Natural killer cell (primary cell): Measurements from ENCODE around the gene SIGLEC8. TPM values are rescaled to one million over a fixed set of nuclear protein-coding genes. Genes with fewer than 3 reads are reported as not detected.
"Not testable (repeated sequence)": the region's sequence is repeated elsewhere in the genome, so short reads cannot be mapped to it uniquely, and the experiment has no call there.

Experiments used
- ATAC-seq, 3 donors: fragments of 150-1000 bp in 2 of 3; fragments of 200-7000 bp in 1 of 3; cut with Tn5 transposase; 1 replicate in 1 of 3; 2 replicates in 2 of 3; pipeline ENCODE4 v1.10.0; 2021; ENCODE audit warnings: mild to moderate bottlenecking in 2 of 3, moderate library complexity in 2 of 3
- DNase-seq, 2 donors: peaks; one replicate each; pipeline versions ENCODE4 v3.0.0 to v3.0.0-alpha.2; 2013 to 2021; ENCODE audit warnings: mixed read lengths in 1 of 2
- H3K27ac ChIP-seq: one replicate; pipeline ENCODE4 v1.5.1; 2013; ENCODE audit warnings: mild to moderate bottlenecking, low read length
- H3K27me3 ChIP-seq: one replicate; pipeline ENCODE4 v1.6.1; 2013; ENCODE audit warnings: low read length; ENCODE audit not compliant: control insufficient read depth, insufficient read depth
- H3K36me3 ChIP-seq: one replicate; pipeline ENCODE4 v1.6.1; 2013; ENCODE audit warnings: low read length; ENCODE audit not compliant: control insufficient read depth, insufficient read depth
- H3K4me1 ChIP-seq: one replicate; pipeline ENCODE4 v1.6.1; 2013; ENCODE audit warnings: low read length; ENCODE audit not compliant: control insufficient read depth, insufficient read depth
- H3K4me3 ChIP-seq: one replicate; pipeline ENCODE4 v1.5.1; 2013; ENCODE audit warnings: low read length
- H3K9me3 ChIP-seq: one replicate; pipeline ENCODE4 v1.6.1; 2013; ENCODE audit warnings: low read length; ENCODE audit not compliant: control insufficient read depth, insufficient read depth
- H3K27ac Mint-ChIP-seq, 2 donors: one replicate each; pipeline ENCODE4 v1.8.0; 2022; ENCODE audit warnings: mild to moderate bottlenecking in 2 of 2, mixed read lengths in 2 of 2, moderate library complexity in 1 of 2
- H3K27me3 Mint-ChIP-seq, 2 donors: one replicate each; pipeline ENCODE4 v1.8.0; 2022; ENCODE audit warnings: low read depth in 2 of 2, mixed read lengths in 2 of 2
- H3K36me3 Mint-ChIP-seq: one replicate; pipeline ENCODE4 v1.8.0; 2022; ENCODE audit warnings: mixed read lengths
- H3K4me1 Mint-ChIP-seq, 2 donors: one replicate each; pipeline ENCODE4 v1.8.0; 2022; ENCODE audit warnings: mixed read lengths in 2 of 2
- H3K4me3 Mint-ChIP-seq: one replicate; pipeline ENCODE4 v1.8.0; 2022; ENCODE audit warnings: mild to moderate bottlenecking, moderate library complexity, mixed read lengths
- H3K9me3 Mint-ChIP-seq, 2 donors: one replicate each; pipeline ENCODE4 v1.8.0; 2022; ENCODE audit warnings: mixed read lengths in 2 of 2
- WGBS: methylation state at CpG from one replicate; pipeline ENCODE4 v1.1.7; 2013; ENCODE audit warnings: missing lambda C conversion rate; ENCODE audit not compliant: insufficient coverage; 5-methylcytosine and 5-hydroxymethylcytosine counted together
- intact Hi-C: fragments of 100-400 bp; cut with micrococcal nuclease; formaldehyde crosslinking; loops from one replicate; pipeline ENCODE4 v1.14.2; 2022
- total RNA-seq, 4 donors: library from RNA; stranded (reverse); fragments of 120-200 nt in 1 of 4; gene quantifications; one replicate each; pipeline versions ENCODE4 v1.2.3 to v1.2.4, GENCODE V29; 2013 to 2022
- TF ChIP-seq, protein P1 (sequence below): fragments of 200-600 bp; IDR thresholded peaks from one replicate; pipeline ENCODE4 v1.8.0; 2022; ENCODE audit warnings: antibody characterized with exemption

Gene SIGLEC8
- total RNA-seq, 3 donors from 2014 or later (not counting 1 experiment from before 2014, with no cell fraction given) = not detected

DNA sequence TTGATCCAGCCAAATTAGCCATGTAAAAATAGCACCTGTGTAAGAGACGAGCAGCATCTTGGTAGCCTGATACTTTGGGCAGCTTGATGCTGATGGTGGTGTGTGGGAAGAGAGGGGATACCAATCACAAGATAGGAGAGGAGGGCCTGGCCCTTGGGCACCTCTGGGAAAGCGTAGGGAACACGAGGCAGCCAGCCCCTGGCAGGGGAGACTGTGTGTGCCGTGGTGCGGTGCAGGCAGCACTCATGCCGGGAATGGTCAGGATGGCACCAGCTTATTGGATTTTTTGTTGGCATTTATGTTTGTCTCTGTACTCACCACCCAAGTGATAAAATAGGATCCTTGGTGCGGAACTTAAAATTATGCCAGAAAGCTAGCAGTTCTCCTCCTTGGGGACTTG, 10.2 kb downstream of the SIGLEC8 start:
- peaks cover 5% of the 10 kb centered on the region for H3K9me3 ChIP-seq
- H3K27ac Mint-ChIP-seq = peak overlapping the region; percentile 14 to 68
- H3K4me1 Mint-ChIP-seq = peaks cover 11 to 12% of the 10 kb centered on the region in 2 donors
- WGBS = 86% methylated on average over 7 of the region's 7 CpGs
- peaks cover 0 to 4% of the 10 kb centered on the region in 2 donors for H3K27me3 Mint-ChIP-seq
- no peak overlapping the region for H3K4me3 Mint-ChIP-seq
- no peaks in the 10 kb centered on the region for H3K36me3 ChIP-seq
- H3K4me3 ChIP-seq = no peak overlapping the region
- DNase-seq = no peak
- no peaks in the 10 kb centered on the region for H3K9me3 Mint-ChIP-seq
- no peak for ATAC-seq
- H3K27ac ChIP-seq = no peak overlapping the region
- intact Hi-C loops = no loop called here
- TF ChIP-seq, protein P1, sequence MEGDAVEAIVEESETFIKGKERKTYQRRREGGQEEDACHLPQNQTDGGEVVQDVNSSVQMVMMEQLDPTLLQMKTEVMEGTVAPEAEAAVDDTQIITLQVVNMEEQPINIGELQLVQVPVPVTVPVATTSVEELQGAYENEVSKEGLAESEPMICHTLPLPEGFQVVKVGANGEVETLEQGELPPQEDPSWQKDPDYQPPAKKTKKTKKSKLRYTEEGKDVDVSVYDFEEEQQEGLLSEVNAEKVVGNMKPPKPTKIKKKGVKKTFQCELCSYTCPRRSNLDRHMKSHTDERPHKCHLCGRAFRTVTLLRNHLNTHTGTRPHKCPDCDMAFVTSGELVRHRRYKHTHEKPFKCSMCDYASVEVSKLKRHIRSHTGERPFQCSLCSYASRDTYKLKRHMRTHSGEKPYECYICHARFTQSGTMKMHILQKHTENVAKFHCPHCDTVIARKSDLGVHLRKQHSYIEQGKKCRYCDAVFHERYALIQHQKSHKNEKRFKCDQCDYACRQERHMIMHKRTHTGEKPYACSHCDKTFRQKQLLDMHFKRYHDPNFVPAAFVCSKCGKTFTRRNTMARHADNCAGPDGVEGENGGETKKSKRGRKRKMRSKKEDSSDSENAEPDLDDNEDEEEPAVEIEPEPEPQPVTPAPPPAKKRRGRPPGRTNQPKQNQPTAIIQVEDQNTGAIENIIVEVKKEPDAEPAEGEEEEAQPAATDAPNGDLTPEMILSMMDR = no peak
- H3K4me1 ChIP-seq = peaks cover 11% of the 10 kb centered on the region
- peaks cover 2% of the 10 kb centered on the region for H3K27me3 ChIP-seq
- no peaks in the 10 kb centered on the region for H3K36me3 Mint-ChIP-seq

DNA sequence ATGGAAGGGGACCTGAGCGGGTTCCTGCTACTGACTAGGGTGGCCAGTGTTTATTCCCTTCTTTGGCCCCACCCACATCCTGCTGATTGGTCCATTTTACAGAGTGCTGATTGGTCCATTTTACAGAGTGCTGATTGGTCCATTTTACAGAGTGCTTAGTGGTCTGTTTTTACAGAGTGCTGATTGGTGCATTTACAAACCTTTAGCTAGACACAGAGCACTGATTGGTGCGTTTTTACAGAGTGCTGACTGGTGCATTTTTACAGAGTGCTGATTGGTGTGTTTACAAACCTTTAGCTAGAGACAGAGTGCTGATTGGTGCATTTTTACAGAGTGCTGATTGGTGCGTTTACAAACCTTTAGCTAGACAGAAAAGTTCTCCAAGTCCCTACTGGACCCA, 10.7 kb downstream of the SIGLEC8 start:
- H3K27ac ChIP-seq, intact Hi-C loops, H3K4me3 ChIP-seq, H3K27me3 ChIP-seq, H3K27me3 Mint-ChIP-seq, H3K36me3 Mint-ChIP-seq, H3K9me3 ChIP-seq, H3K36me3 ChIP-seq, DNase-seq, ATAC-seq, H3K9me3 Mint-ChIP-seq, H3K27ac Mint-ChIP-seq, H3K4me3 Mint-ChIP-seq: not testable (repeated sequence)
- 96% methylated on average over 3 of the region's 3 CpGs for WGBS
- peaks cover 13% of the 10 kb centered on the region for H3K4me1 ChIP-seq
- peaks cover 13 to 15% of the 10 kb centered on the region in 2 donors for H3K4me1 Mint-ChIP-seq

DNA sequence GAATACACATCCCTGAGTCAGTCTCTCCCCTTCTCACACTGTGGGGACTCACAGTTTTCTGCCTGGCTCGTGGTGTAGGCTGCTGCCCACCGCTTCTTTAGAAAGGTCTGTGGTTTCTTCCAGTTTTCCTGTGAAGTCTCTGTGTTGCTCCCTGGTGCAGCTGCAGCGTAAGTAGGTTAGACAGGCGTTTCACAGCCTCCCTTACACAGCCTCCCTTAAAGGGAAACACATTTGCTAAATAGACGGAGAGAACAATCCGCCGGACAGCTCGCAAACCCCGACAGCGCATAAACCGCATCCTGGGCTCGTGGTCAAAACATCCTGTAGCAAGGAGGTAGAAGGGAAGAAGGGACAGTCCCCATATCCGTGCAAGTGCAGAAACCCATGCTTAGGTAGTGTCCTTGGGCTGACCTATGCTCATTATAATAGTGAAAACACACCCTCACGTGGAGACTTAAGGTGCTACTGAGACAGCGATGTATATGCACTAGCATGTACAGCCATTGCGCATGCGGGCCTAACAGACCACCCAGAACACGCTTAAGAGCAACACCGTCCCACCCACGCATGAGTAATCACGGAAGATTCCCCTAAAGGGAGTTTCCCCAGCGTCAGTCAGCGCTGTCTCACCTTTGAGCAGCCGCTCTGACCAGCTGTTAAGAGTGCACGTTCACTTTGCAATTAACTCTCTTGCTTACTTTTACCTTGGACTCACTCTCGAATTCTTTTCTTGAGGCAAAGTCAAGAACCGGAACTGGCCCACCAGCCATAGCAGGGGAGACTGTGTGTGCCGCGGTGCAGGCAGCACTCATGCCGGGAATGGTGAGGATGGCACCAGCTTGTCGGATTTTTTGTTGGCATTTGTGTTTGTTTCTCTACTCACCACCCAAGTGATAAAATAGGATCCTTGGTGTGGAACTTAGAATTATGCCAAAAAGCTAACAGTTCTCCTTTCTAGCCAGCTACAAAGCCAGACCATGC, 16.6 kb downstream of the SIGLEC8 start:
- H3K27me3 Mint-ChIP-seq = peaks cover 8 to 16% of the 10 kb centered on the region in 2 donors
- Histone ChIP-seq H3K36me3 (no peaks in the 10 kb centered on the region), H3K27ac (peak overlapping the region; percentile 68), H3K4me3 (peak overlapping the region; percentile 9), H3K27me3 (peaks cover 4% of the 10 kb centered on the region), H3K4me1 (peaks cover 38% of the 10 kb centered on the region), H3K9me3 (no peaks in the 10 kb centered on the region)
- whole genome bisulfite sequencing = 13% methylated on average over 30 of the region's 31 CpGs
- TF ChIP-seq, protein P1 = no peak
- H3K9me3 Mint-ChIP-seq = no peaks in the 10 kb centered on the region
- intact Hi-C loops = loop anchor here (1.0 kb wide), 2 partner anchors 68 to 102 kb away; no protein-coding TSS in a partner anchor
- H3K4me1 Mint-ChIP-seq = peaks cover 41 to 45% of the 10 kb centered on the region in 2 donors
- peak overlapping the region; percentile 91 to 92 for H3K27ac Mint-ChIP-seq
- ATAC-seq (peak; percentile 81 to 92 (median 81)), DNase-seq (peak; percentile 72 to 91)
- H3K4me3 Mint-ChIP-seq = peak overlapping the region; percentile 90
- no peaks in the 10 kb centered on the region for H3K36me3 Mint-ChIP-seq

DNA sequence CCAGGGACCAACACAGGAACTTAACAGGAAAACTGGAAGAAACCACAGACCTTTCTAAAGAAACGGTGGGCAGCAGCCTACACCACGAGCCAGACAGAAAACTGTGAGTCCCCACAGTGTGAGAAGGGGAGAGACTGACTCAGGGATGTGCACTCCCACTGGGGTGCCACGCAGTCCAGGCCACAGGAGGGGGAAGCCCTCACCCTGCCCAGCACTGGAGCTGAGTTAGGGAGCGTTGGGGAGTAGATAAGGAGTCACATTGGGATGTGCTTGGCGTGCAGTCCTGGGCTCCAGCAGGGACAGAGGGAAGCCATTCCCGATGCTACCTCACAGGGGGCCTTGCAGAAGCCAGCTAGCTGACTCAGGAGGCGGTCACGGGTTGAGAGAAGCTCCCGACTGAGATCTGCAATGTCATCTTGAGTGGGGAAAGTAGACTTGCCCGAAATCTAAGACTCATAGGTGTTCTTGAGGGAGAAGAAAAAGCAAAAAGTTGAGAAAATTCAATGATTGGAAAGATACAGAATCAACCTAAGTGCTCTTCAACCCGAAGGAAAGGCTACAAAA, 17.3 kb downstream of the SIGLEC8 start:
- peaks cover 41 to 45% of the 10 kb centered on the region in 2 donors for H3K4me1 Mint-ChIP-seq
- peaks cover 4% of the 10 kb centered on the region for H3K27me3 ChIP-seq
- peaks cover 38% of the 10 kb centered on the region for H3K4me1 ChIP-seq
- H3K27ac Mint-ChIP-seq = peak overlapping the region; percentile 91 to 92
- peak overlapping the region; percentile 9 for H3K4me3 ChIP-seq
- DNase-seq (peak; percentile 51 to 52), ATAC-seq (peak; percentile 33 to 39 (median 38))
- H3K27ac ChIP-seq = peak overlapping the region; percentile 68
- H3K36me3 Mint-ChIP-seq = no peaks in the 10 kb centered on the region
- H3K9me3 ChIP-seq = no peaks in the 10 kb centered on the region
- TF ChIP-seq, protein P1 = no peak
- WGBS = 3% methylated on average over 11 of the region's 11 CpGs
- peaks cover 11 to 24% of the 10 kb centered on the region in 2 donors for H3K27me3 Mint-ChIP-seq
- no peaks in the 10 kb centered on the region for H3K36me3 ChIP-seq
- H3K4me3 Mint-ChIP-seq = peak overlapping the region; percentile 90
- intact Hi-C loops = loop anchor here (1.0 kb wide), 2 partner anchors 68 to 102 kb away; no protein-coding TSS in a partner anchor
- no peaks in the 10 kb centered on the region for H3K9me3 Mint-ChIP-seq
